CD14-positive monocyte (primary cell): ENCODE results near the gene LCN2. TPM values are rescaled to one million over a fixed set of nuclear protein-coding genes. Genes with fewer than 3 reads are reported as not detected.

Experiments used
- DNase-seq, 3 donors: peaks; one replicate each; pipeline ENCODE4 v3.0.0-alpha.2; 2011 to 2022
- H2AFZ ChIP-seq: 2 replicates; pipeline ENCODE4 v1.6.0; 2012; ENCODE audit warnings: mild to moderate bottlenecking, low read depth, low read length, inconsistent platforms; ENCODE audit not compliant: insufficient read depth, poor library complexity, severe bottlenecking
- H3K27ac ChIP-seq, 2 donors: 1 replicate in 1 of 2; 2 replicates in 1 of 2; pipeline ENCODE4 v1.5.1; 2012 to 2013; ENCODE audit warnings: low read length in 2 of 2, control low read depth in 1 of 2, inconsistent platforms in 1 of 2, low read depth in 1 of 2, mild to moderate bottlenecking in 1 of 2
- H3K27me3 ChIP-seq, 2 donors: one replicate each; pipeline versions ENCODE4 v1.6.0 to v1.6.1; 2011 to 2013; ENCODE audit warnings: low read length in 2 of 2; ENCODE audit not compliant: control insufficient read depth in 2 of 2, insufficient read depth in 2 of 2
- H3K36me3 ChIP-seq, 2 donors: replicated peaks in 1 of 2; 1 replicate in 1 of 2; 2 replicates in 1 of 2; pipeline versions ENCODE4 v1.5.1 to v1.6.1; 2012 to 2013; ENCODE audit warnings: low read length in 2 of 2, control low read depth in 1 of 2, inconsistent platforms in 1 of 2, mild to moderate bottlenecking in 1 of 2; ENCODE audit not compliant: insufficient read depth in 2 of 2, control insufficient read depth in 1 of 2
- H3K4me1 ChIP-seq, 2 donors: 1 replicate in 1 of 2; 2 replicates in 1 of 2; pipeline versions ENCODE4 v1.5.1 to v1.6.1; 2012 to 2013; ENCODE audit warnings: low read length in 2 of 2, control low read depth in 1 of 2, inconsistent platforms in 1 of 2, mild to moderate bottlenecking in 1 of 2, moderate library complexity in 1 of 2; ENCODE audit not compliant: insufficient read depth in 2 of 2, control insufficient read depth in 1 of 2
- H3K4me2 ChIP-seq: replicated peaks from 2 replicates; pipeline ENCODE3; 2012; ENCODE audit warnings: low read length, moderate library complexity, mild to moderate bottlenecking; ENCODE audit not compliant: poor library complexity, severe bottlenecking; ENCODE audit errors: extremely low read depth
- H3K4me3 ChIP-seq, 3 experiments: fragments of 200-600 bp in 1 of 3; sonication (generic) in 1 of 3; replicated peaks in 1 of 3; 1 replicate in 2 of 3; 2 replicates in 1 of 3; pipeline ENCODE4 v1.5.1; 2011 to 2013; ENCODE audit warnings: low read length in 3 of 3, mild to moderate bottlenecking in 3 of 3, control low read depth in 2 of 3, low read depth in 2 of 3, inconsistent platforms in 1 of 3, moderate library complexity in 1 of 3
- H3K79me2 ChIP-seq: 2 replicates; pipeline ENCODE4 v1.6.0; 2012; ENCODE audit warnings: mild to moderate bottlenecking, control low read depth, inconsistent platforms, low read length, moderate library complexity; ENCODE audit not compliant: insufficient read depth
- H3K9ac ChIP-seq: 2 replicates; pipeline ENCODE4 v1.6.0; 2017; ENCODE audit warnings: low read length, mild to moderate bottlenecking; ENCODE audit not compliant: insufficient read depth, poor library complexity, severe bottlenecking
- H3K9me3 ChIP-seq, 2 donors: replicated peaks in 1 of 2; 1 replicate in 1 of 2; 2 replicates in 1 of 2; pipeline versions ENCODE4 v1.5.1 to v1.6.1; 2012 to 2013; ENCODE audit warnings: low read length in 2 of 2, control low read depth in 1 of 2; ENCODE audit not compliant: control insufficient read depth in 1 of 2, insufficient read depth in 1 of 2
- H4K20me1 ChIP-seq: 2 replicates; pipeline ENCODE4 v1.6.0; 2012; ENCODE audit warnings: mild to moderate bottlenecking, low read length, control low read depth, moderate library complexity; ENCODE audit not compliant: insufficient read depth
- H3K27ac Mint-ChIP-seq, 7 donors: one replicate each; pipeline ENCODE4 v1.8.0; 2020; ENCODE audit warnings: mild to moderate bottlenecking in 7 of 7, mixed read lengths in 7 of 7, moderate library complexity in 6 of 7, inconsistent platforms in 2 of 7
- H3K27me3 Mint-ChIP-seq, 3 donors: one replicate each; pipeline ENCODE4 v1.8.0; 2021 to 2022; ENCODE audit warnings: low read depth in 3 of 3, mild to moderate bottlenecking in 3 of 3, mixed read lengths in 3 of 3, moderate library complexity in 3 of 3, inconsistent platforms in 1 of 3
- H3K36me3 Mint-ChIP-seq, 2 donors: one replicate each; pipeline ENCODE4 v1.8.0; 2020; ENCODE audit warnings: mixed read lengths in 2 of 2, inconsistent platforms in 1 of 2, mild to moderate bottlenecking in 1 of 2
- H3K4me1 Mint-ChIP-seq: one replicate; pipeline ENCODE4 v1.8.0; 2020; ENCODE audit warnings: mild to moderate bottlenecking, mixed read lengths
- H3K4me3 Mint-ChIP-seq, 2 donors: one replicate each; pipeline ENCODE4 v1.8.0; 2020; ENCODE audit warnings: mild to moderate bottlenecking in 2 of 2, mixed read lengths in 2 of 2, moderate library complexity in 1 of 2
- H3K9me3 Mint-ChIP-seq, 7 donors: one replicate each; pipeline ENCODE4 v1.8.0; 2020 to 2022; ENCODE audit warnings: mixed read lengths in 7 of 7, mild to moderate bottlenecking in 6 of 7, moderate library complexity in 6 of 7, inconsistent platforms in 2 of 7
- CTCF ChIP-seq: fragments of 200-600 bp; IDR thresholded peaks from one replicate; pipeline ENCODE4 v1.8.0; 2022; ENCODE audit warnings: antibody characterized with exemption, mild to moderate bottlenecking
- WGBS: methylation state at CpG from one replicate; pipeline ENCODE4 v1.1.5; 2013; ENCODE audit warnings: missing lambda C conversion rate; ENCODE audit not compliant: insufficient coverage; 5-methylcytosine and 5-hydroxymethylcytosine counted together
- intact Hi-C, 2 donors: fragments of 100-400 bp; cut with micrococcal nuclease; formaldehyde crosslinking; loops; one replicate each; pipeline versions ENCODE4 v1.15.0 to v1.15.1; 2023
- polyA plus RNA-seq, 3 donors: library from polyadenylated mRNA; depleted of rRNA in 1 of 3; unstranded in 2 of 3; stranded (reverse) in 1 of 3; fragments of 300-500 nt in 2 of 3; fragments of >200 nt in 1 of 3; fragmentation: Illumina TruSeq in 2 of 3; gene quantifications; 1 replicate in 2 of 3; 2 replicates in 1 of 3; pipeline ENCODE4 v1.2.3, GENCODE V29; 2012 to 2021

LCN2 gene
- polyA plus RNA-seq, 3 donors, result 0.83 TPM; not detected in 2

- peaks cover 23 to 27% of the 10 kb centered on the region in 2 donors for H3K4me1 ChIP-seq
- no peaks in the 10 kb centered on the region for H4K20me1 ChIP-seq
- peak within 1 kb of the TSS; percentile 96 for H3K4me2 ChIP-seq
- Mint-ChIP-seq H3K27me3 (peaks cover 0 to 9% (median 3%) of the 10 kb centered on the region in 3 donors), H3K4me1 (peaks cover 27% of the 10 kb centered on the region), H3K27ac (peak within 1 kb of the TSS; percentile 51 to 95 (median 84)), H3K36me3 (peaks cover 23 to 29% of the 10 kb centered on the region in 2 donors), H3K9me3 (no peaks in the 10 kb centered on the region), H3K4me3 (peak within 1 kb of the TSS; percentile 96 to 98)
- H3K9ac ChIP-seq, result peak within 1 kb of the TSS; percentile 94
- DNase-seq, result peak; percentile 66 to 74 (median 71)
- intact Hi-C loops, result no loop called here
- peak within 1 kb of the TSS; percentile 80 to 92 (median 83) for H3K4me3 ChIP-seq
- WGBS, result under 1% methylated on average over 66 of the region's 71 CpGs
- peaks cover 14 to 25% of the 10 kb centered on the region in 2 donors for H3K36me3 ChIP-seq
- peaks cover 12% of the 10 kb centered on the region for H3K79me2 ChIP-seq
- peak; percentile 95 for TF ChIP-seq CTCF
- H2AFZ ChIP-seq, result peak within 1 kb of the TSS; percentile 100
- H3K27me3 ChIP-seq, result peaks cover 0 to 16% of the 10 kb centered on the region in 2 donors
- no peaks in the 10 kb centered on the region for H3K9me3 ChIP-seq
- H3K27ac ChIP-seq, result peak within 1 kb of the TSS in 1 of 2 donors; percentile 80
Observed at GRCh38 chr9:128191406-128192046, 42.3 kb downstream of the LCN2 start, which contains the start of gene CIZ1. Gene CIZ1 (minus strand): TSS chr9:128191572. CDS start chr9:128190857, 715 bp downstream.

GRCh38 chr9:128192601-128193371, 43.5 kb downstream of the LCN2 start:
- Histone ChIP-seq H3K9ac (no peak overlapping the region), H3K36me3 (peaks cover 5 to 15% of the 10 kb centered on the region in 2 donors), H3K4me2 (peak overlapping the region; percentile 62), H3K79me2 (peaks cover 12% of the 10 kb centered on the region), H3K9me3 (no peaks in the 10 kb centered on the region), H4K20me1 (no peaks in the 10 kb centered on the region), H3K4me1 (peaks cover 23 to 27% of the 10 kb centered on the region in 2 donors), H3K27me3 (peaks cover 0 to 16% of the 10 kb centered on the region in 2 donors), H3K4me3 (peak overlapping the region in 1 of 3 experiments; percentile 55), H2AFZ (peak overlapping the region; percentile 59), H3K27ac (no peak overlapping the region)
- Mint-ChIP-seq H3K27me3 (peaks cover 0 to 9% (median 3%) of the 10 kb centered on the region in 3 donors), H3K27ac (peak overlapping the region; percentile 53 to 85 (median 79)), H3K9me3 (no peaks in the 10 kb centered on the region), H3K36me3 (peaks cover 16 to 18% of the 10 kb centered on the region in 2 donors), H3K4me3 (peak overlapping the region; percentile 68 to 81), H3K4me1 (peaks cover 27% of the 10 kb centered on the region)
- intact Hi-C loops, result no loop called here
- WGBS, result 38% methylated on average over 51 of the region's 56 CpGs
- peak; percentile 23 to 80 (median 54) for DNase-seq
- TF ChIP-seq CTCF, result peak; percentile 28
